HG02885 (cell line): ENCODE data around the gene NUP62.
"Not testable (repeated sequence)": the region's sequence is repeated elsewhere in the genome, so short reads cannot be mapped to it uniquely, and the experiment has no call there.

ENCODE experiments used
- ATAC-seq: cut with Tn5 transposase; IDR thresholded peaks from one replicate; pipeline ENCODE4 v1.9.1; 2021; ENCODE audit warnings: mild to moderate bottlenecking; ENCODE audit not compliant: unreplicated experiment, poor library complexity

The NUP62 gene

DNA sequence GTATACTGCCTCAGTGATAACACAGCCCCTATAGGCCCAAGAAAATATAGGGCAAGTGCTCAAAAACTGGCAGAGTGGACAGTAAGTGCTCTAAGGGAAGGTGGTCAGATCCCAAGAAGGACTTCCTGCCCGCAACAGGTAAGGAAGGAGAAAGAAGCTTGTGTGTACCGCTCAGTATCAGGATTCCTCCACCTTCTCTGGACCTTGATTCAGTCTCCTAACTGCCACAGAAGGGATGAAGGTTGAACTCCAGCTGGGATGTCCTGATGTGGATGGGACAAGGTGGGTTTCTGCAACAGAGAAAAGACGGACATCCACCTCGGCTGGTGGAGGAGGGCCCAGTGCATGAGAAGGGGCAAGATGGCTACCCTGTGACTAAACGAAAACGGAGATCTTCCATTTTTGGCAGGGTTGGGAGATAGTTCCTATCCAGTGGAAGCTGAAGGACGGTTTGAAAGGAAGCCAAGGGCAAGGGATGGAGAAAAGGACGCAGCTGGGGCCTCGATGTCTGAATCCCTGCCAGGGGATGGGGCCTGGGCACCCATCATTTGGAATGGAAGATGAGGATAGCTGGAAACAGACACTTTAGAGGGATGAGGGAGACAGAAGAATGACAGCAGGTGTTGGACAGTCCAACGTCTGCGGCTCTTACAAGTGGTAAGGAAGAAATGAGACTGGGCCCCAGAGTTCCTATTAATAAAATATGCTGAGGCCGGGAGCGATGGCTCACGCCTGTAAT, 1.6 kb downstream of the NUP62 start:
- ATAC-seq: no peak

- no peak for ATAC-seq
Observed at GRCh38 chr19:49926515-49926914, 2.8 kb downstream of the NUP62 start.

- ATAC-seq: no peak
Observed at GRCh38 chr19:49925486-49925885, 3.8 kb downstream of the NUP62 start.

DNA sequence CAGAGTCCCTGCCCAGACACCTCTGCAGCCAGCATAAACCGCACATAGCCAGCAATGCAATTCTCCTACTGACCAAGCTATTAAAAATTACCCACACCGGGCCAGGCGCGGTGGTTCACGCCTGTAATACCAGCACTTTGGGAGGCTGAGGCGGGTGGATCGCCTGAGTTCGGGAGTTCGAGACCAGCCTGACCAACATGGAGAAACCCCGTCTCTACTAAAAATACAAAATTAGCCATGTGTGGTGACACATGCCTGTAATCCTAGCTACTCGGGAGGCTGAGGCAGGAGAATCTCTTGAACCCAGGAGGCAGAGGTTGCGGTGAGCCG, 4.5 kb downstream of the NUP62 start:
- ATAC-seq: not testable (repeated sequence)

DNA sequence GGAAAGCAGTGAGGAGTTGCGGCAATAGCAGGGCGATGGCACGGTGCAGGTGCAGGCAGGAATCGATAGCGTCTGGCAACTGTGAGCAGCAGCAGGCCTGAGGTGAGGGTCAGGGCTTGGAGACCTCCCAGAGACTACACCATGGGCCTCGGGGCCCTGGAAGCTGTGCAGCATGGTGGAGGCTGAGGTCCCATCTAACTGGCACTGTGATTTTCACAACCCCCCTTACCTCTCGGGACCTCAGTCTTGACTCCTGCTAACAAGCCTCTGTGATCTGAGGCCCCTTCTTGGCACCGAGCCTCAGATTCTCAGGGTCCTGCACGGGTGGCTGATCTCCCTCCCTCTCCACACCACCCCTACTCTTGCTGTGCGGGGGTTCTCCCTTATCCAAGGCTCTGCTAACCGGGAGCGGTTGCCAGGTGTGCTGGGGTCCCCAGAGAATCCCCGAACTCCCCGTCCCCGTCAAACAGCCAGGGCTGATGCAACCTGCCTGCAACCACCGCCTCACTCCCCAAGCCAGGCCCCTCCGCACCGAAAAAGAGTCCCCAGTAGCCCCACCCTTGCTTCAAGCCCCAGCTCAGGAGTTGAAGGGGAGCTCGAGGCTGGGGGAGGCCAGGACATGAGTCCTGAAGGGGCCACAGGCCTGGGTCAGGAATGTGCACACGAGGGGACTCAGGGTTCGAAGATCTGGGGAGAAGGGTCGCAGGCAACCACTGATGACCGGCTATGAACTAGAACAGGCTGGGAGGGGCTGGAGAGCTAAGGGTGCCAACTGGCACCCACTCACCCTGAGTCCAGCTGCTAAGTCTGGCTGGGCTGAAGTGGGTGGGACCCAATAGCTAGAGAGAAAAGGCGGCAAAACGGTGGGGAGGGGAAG, 5.1 kb downstream of the NUP62 start:
- ATAC-seq: no peak

DNA sequence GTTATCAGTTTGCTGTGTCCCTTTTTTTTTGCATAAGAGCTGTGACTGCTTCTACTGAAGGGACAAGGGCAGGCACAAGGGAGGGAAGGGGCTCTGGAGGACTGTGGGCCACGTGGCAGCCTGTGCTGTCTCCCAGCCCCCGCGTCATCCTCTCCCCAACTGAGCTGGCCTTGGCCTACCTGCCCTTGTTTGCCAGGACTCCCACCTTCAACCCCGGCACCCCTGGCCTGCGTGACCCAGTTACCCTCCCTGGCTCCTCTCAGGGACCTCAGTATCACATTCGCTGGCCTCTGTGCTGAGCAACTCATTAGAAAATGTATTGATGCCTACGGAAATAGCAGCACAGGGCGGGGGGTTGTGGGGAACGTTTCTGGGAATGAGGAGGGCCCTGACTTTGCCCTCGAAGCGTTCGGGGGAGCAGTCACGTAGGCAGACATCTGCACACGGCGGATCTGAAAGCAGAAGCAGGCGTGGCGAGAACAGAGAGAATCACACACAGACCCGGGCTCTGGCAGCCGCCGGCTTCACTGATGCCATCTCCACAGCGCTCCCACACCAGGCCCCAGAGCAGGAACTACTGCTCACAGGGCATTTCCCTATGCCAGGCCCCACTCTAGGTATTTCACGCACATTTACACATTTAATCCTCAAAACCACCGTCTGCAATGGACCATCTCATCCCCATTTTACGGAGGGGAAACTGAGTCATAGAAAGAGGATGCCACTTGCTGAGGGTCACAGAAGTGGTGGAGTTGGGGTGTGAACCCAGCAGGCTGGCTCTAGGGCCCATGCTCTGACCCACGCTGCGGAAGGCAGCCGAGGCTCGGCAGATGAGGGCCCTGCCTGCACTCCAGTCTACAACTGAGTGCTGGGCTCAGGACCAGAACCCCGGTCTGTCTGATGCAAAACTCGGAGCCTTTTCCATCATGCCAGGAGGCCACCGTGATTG, 6.0 kb downstream of the NUP62 start:
- peak; percentile 39 for ATAC-seq

DNA sequence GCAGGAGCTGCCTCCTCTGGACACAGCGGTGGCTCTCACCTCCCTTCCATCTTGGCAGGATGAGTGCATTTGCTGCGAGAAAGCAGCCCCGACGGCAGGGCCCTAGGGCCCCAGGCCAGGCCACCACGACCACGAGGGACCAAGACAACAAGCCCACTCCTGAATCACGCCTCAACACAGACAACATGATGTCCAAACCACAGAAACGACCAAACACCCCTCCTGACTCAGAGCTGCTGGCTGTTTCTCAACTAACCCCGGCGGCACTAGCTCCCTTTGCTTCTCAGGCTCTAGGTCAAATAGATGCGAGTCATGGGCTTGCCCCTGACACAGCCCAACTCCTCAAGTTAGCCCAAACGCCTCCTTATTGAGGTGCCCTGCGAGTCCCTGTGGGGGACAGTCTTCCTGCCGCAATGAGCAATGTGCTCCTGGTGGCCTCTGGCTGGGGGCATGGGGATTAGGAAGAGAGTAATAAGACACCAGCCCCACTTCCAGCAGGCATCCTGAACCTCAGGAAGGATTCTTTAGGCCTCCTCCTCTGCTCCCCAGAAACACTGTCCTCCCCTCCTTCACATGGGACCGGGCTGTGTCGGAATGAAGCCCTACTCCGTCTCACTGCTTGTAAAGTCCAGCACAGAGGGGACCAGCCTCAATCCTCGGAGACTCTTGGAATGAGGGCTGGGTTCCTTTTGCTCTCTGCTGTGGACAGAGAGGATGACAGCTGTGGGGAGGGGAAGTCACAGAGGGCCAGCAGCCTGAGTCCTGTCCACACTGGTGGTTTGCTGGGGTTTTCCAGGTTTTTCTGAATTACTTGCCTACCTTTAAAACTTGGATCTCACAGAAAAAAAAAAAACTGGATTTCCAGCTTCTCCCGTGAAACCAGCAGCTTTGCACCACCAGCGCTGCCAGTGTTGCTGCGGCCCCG, 7.2 kb downstream of the NUP62 start:
- ATAC-seq: no peak

DNA sequence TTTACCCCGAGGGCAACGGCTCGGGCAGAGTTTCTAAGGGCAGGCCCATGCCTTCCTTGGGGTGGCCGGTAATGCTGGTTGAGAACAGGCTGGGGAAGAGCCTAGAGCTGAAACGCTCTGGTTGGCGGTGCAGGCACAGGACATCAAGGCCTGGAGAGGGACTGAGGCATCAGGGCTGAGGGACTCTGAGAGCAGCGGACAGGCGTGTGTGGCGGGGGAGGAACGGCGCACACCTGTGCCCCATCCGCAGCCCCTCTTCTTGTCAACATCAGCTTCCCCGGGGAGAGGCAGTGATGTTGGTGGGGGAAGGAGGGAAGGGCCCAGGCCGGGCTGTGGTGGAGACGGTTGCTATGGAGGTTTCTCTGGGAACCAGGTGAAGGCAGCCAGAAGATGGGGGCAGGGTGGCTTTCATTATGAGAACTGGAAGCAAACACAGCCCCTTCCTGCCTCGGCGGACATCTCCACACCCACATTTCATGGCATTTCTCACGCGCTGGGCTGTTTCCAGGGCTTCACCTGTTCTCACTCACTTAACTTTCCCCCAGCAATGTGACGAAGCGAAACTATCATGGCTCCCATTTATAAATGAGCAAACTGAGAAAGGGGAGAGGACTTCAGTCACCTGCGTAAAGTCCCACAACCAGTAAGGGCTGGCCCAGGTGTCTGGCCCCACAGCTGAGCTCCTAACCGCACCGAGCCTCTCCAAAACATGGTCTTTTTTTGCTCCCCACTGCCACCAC, 8.5 kb downstream of the NUP62 start:
- ATAC-seq: peak; percentile 36

DNA sequence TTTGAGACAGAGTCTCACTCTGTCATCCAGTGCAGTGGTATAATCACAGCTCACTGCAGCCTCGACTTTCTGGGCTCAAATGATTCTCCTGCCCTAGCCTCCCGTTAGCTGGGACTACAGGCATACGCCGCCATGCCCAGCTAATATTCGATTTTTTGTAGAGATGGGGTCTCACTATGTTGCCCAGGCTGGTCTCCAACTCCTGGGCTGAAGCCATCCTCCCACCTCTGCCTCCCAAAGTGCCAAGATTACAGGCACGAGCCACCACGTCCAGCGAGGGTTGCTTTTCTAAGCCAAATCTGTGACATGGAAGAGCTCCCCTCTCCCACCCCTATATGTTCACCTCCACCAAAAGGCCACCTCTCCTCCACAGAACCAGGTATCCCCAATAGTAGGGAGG, 11.2 kb downstream of the NUP62 start:
- ATAC-seq: no peak

DNA sequence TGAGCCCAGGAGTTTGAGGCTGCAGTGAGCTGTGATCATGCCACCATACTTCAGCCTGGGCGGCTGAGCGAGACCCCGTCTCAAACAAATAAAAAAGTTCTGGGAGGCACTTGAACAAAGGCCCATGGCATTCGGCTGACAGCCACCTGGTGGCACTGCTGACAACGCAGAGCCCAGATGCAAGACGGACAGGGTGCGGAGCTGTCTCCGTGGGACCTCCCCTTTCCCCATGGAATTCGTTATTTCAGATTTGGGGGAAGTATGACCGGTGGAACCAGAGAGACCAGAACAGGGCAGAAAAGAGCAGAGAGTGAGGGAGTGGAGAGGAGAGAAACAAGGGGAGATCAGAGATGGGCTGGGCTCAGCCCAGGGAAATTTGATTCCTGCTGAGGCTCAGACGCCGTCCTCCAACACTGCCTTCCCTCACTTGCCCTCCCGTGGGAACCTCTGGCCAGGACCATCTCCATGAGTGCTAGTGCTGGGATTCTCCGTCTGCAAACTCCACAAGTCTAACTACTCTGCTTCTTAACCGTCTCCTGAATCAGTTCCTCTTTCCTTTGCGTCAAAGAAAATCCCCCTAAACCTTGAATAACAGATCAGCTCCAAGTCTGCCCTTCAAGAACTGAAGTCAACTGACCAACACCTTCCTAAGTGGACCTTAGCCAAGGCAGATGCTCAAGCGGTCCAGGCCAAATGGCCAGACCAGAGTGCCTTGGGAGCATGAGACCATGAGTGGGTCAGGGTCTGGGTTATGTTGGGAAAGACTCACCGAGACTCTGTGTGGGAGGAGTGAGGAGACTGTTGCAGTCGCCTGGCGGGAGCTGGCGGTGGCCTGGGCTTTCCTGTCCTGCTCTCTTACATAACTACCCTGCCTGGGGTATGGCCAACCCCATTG, 12.2 kb downstream of the NUP62 start:
- no peak for ATAC-seq

GRCh38 chr19:49915271-49915670, 14.0 kb downstream of the NUP62 start:
- ATAC-seq: no peak

GRCh38 chr19:49913720-49914119, 15.6 kb downstream of the NUP62 start:
- ATAC-seq: no peak

DNA sequence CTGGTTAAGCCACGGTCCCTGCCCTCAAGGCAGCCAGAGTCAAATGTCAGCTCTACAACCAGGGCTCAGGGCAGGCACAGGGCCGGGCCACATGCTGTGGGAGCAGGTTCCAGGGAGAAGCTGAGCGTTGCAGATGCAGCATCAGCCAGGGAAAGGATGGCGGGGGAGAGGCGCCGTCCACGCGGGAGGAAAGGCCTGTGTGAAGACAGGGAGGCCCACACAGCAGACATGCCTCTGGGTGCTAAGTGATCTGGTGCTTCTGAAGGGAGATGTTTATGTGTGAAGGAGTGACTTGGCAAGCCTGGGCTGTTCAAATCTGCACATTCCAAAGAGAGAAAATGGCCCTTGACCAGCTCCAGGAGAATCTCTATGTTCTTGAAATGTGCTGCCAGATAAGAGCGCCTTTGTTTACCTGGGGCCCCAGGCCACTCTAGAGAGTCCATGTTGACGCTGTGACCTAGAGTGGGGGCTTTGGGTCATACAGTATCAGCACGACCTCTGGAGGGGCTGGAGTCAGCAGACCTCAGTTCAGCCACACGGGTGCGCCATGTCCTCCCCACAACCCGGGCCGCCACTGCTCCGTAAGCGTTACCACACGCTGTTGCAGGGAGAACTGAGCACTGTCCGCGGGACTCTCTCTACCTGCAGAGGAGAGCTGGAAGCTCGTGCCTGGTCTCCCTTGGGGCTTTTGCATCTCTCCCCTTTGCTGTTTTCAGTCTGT, 16.2 kb downstream of the NUP62 start:
- no peak for ATAC-seq

DNA sequence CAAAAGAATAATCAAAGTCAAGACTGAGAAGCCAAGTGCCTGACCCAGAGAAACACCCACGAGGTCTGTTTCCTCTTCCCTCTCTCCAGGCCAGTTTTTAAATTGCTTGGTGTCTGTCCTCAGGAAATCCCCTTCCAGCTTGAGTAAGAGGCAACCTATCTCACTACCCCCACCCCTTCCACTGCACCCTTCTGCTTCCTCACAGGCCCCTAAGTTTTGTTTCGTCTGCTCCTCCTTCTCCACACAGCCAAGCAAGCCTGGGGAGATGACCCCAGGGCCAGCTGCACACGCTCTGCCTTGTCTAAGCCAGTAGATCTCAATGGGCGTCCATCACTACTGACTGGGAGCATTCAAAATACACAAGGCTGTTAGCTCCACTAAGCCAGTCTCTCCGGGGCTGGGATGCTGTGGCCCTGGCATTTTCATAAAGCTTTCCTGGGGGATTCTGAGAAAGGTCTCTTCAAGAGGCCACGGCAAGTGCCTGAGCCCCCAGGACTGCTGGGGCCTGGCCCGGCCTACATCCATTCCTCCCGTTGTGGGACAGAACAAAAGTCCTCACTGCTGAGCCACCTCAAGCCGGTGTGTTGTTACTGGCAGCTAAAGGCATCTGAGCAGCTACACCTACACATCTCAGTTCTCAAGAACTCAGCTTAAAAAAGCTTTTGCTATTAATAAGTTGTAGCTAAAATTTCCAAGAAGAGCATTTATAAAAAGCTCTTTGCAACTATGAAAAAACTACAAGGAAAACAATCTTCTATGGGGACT, 17.7 kb downstream of the NUP62 start:
- peak; percentile 37 for ATAC-seq

DNA sequence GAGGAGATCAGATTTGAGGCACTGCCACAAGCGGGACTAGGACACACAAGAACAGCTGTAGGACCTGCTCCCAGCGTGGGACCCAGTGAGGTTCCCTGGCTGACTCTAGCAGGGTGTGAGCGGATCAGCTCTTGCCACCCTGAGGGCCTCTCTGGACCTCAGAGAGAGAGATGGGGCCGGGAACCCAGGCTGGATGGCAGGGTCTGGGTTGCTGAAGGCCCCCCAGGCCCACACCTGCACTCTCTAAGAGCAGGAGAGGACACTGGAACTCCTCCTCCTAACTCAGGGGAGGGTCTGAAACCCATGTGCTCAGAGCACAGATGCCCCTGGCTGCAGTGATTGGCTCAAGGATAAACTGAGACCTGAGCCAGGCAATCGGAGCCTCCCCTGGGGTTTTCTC, 19.1 kb downstream of the NUP62 start:
- no peak for ATAC-seq
